ENCODE data around the gene TP73.

Gene TP73

GRCh38 chr1:3652548-3653285, 401 bp downstream of the TP73 start:
- Mint-ChIP-seq H3K36me3 (peaks cover 1% of the 10 kb centered on the region), H3K4me3 (peak overlapping the region; percentile 47), H3K4me1 (peaks cover 33% of the 10 kb centered on the region), H3K9me3 (no peaks in the 10 kb centered on the region), H3K27ac (no peak overlapping the region)
- no peak for ATAC-seq
- DNase-seq (ENCODE audit: low spot score in 2 of 2), result no peak

GRCh38 chr1:3653286-3653618, 936 bp downstream of the TP73 start:
- Mint-ChIP-seq H3K4me1 (peaks cover 27% of the 10 kb centered on the region), H3K9me3 (no peaks in the 10 kb centered on the region), H3K27ac (peak overlapping the region; percentile 12), H3K4me3 (peak overlapping the region; percentile 47), H3K36me3 (no peaks in the 10 kb centered on the region)
- ATAC-seq, result no peak
- no peak for DNase-seq (ENCODE audit: low spot score in 2 of 2)

GRCh38 chr1:3654549-3655281, 2.4 kb downstream of the TP73 start:
- DNase-seq (ENCODE audit: low spot score in 2 of 2) (no peak), ATAC-seq (no peak)
- Mint-ChIP-seq H3K36me3 (no peaks in the 10 kb centered on the region), H3K4me1 (peaks cover 20% of the 10 kb centered on the region), H3K4me3 (no peak overlapping the region), H3K27ac (no peak overlapping the region), H3K9me3 (no peaks in the 10 kb centered on the region)

GRCh38 chr1:3656450-3657095, 4.3 kb downstream of the TP73 start:
- H3K4me1 Mint-ChIP-seq, result peaks cover 15% of the 10 kb centered on the region
- no peaks in the 10 kb centered on the region for H3K9me3 Mint-ChIP-seq
- ATAC-seq (peak; percentile 81), DNase-seq (ENCODE audit: low spot score in 2 of 2) (peak in 1 of 2 donors; percentile 73)
- no peak overlapping the region for H3K4me3 Mint-ChIP-seq
- no peak overlapping the region for H3K27ac Mint-ChIP-seq
- no peaks in the 10 kb centered on the region for H3K36me3 Mint-ChIP-seq

GRCh38 chr1:3657096-3657475, 4.8 kb downstream of the TP73 start:
- no peak overlapping the region for H3K27ac Mint-ChIP-seq
- H3K36me3 Mint-ChIP-seq, result no peaks in the 10 kb centered on the region
- no peak overlapping the region for H3K4me3 Mint-ChIP-seq
- H3K9me3 Mint-ChIP-seq, result no peaks in the 10 kb centered on the region
- ATAC-seq (no peak), DNase-seq (ENCODE audit: low spot score in 2 of 2) (no peak)
- peaks cover 15% of the 10 kb centered on the region for H3K4me1 Mint-ChIP-seq

GRCh38 chr1:3657578-3658230, 5.4 kb downstream of the TP73 start:
- H3K36me3 Mint-ChIP-seq, result no peaks in the 10 kb centered on the region
- no peak overlapping the region for H3K27ac Mint-ChIP-seq
- no peaks in the 10 kb centered on the region for H3K9me3 Mint-ChIP-seq
- ATAC-seq (no peak), DNase-seq (ENCODE audit: low spot score in 2 of 2) (no peak)
- H3K4me3 Mint-ChIP-seq, result no peak overlapping the region
- H3K4me1 Mint-ChIP-seq, result peaks cover 15% of the 10 kb centered on the region

GRCh38 chr1:3658231-3658615, 5.9 kb downstream of the TP73 start:
- Mint-ChIP-seq H3K36me3 (no peaks in the 10 kb centered on the region), H3K9me3 (no peaks in the 10 kb centered on the region), H3K4me3 (no peak overlapping the region), H3K27ac (no peak overlapping the region), H3K4me1 (peaks cover 15% of the 10 kb centered on the region)
- ATAC-seq (no peak), DNase-seq (ENCODE audit: low spot score in 2 of 2) (no peak)

- H3K36me3 Mint-ChIP-seq, result no peaks in the 10 kb centered on the region
- DNase-seq (ENCODE audit: low spot score in 2 of 2) (no peak), ATAC-seq (no peak)
- peaks cover 15% of the 10 kb centered on the region for H3K4me1 Mint-ChIP-seq
- no peaks in the 10 kb centered on the region for H3K9me3 Mint-ChIP-seq
- no peak overlapping the region for H3K27ac Mint-ChIP-seq
- H3K4me3 Mint-ChIP-seq, result no peak overlapping the region
Measured at GRCh38 chr1:3659093-3659492, 6.8 kb downstream of the TP73 start.

GRCh38 chr1:3660704-3661103, 8.4 kb downstream of the TP73 start:
- no peaks in the 10 kb centered on the region for H3K9me3 Mint-ChIP-seq
- no peaks in the 10 kb centered on the region for H3K36me3 Mint-ChIP-seq
- DNase-seq (ENCODE audit: low spot score in 2 of 2) (no peak), ATAC-seq (peak; percentile 77)
- H3K4me3 Mint-ChIP-seq, result no peak overlapping the region
- no peak overlapping the region for H3K27ac Mint-ChIP-seq
- H3K4me1 Mint-ChIP-seq, result peaks cover 15% of the 10 kb centered on the region

- no peak for DNase-seq (ENCODE audit: low spot score in 2 of 2)
- H3K9me3 Mint-ChIP-seq, result no peaks in the 10 kb centered on the region
- peaks cover 7% of the 10 kb centered on the region for H3K4me1 Mint-ChIP-seq
- H3K27ac Mint-ChIP-seq, result no peak overlapping the region
- H3K4me3 Mint-ChIP-seq, result no peak overlapping the region
- no peaks in the 10 kb centered on the region for H3K36me3 Mint-ChIP-seq
- ATAC-seq, result no peak
Measured at GRCh38 chr1:3661631-3662030, 9.3 kb downstream of the TP73 start.

- DNase-seq (ENCODE audit: low spot score in 2 of 2), result no peak
- peaks cover 2% of the 10 kb centered on the region for H3K4me1 Mint-ChIP-seq
- no peak overlapping the region for H3K27ac Mint-ChIP-seq
- no peaks in the 10 kb centered on the region for H3K9me3 Mint-ChIP-seq
- H3K36me3 Mint-ChIP-seq, result no peaks in the 10 kb centered on the region
- H3K4me3 Mint-ChIP-seq, result no peak overlapping the region
- no peak for ATAC-seq
Measured at GRCh38 chr1:3662080-3662671, 9.9 kb downstream of the TP73 start.

- no peak overlapping the region for H3K27ac Mint-ChIP-seq
- DNase-seq (ENCODE audit: low spot score in 2 of 2) (no peak), ATAC-seq (no peak)
- no peaks in the 10 kb centered on the region for H3K9me3 Mint-ChIP-seq
- no peaks in the 10 kb centered on the region for H3K4me1 Mint-ChIP-seq
- H3K36me3 Mint-ChIP-seq, result no peaks in the 10 kb centered on the region
- no peak overlapping the region for H3K4me3 Mint-ChIP-seq
Measured at GRCh38 chr1:3663999-3664699, 11.8 kb downstream of the TP73 start.

- no peaks in the 10 kb centered on the region for H3K9me3 Mint-ChIP-seq
- no peak overlapping the region for H3K4me3 Mint-ChIP-seq
- no peak overlapping the region for H3K27ac Mint-ChIP-seq
Measured at GRCh38 chr1:3664700-3665375, 12.5 kb downstream of the TP73 start.

GRCh38 chr1:3668148-3668547, 15.8 kb downstream of the TP73 start:
- H3K27ac Mint-ChIP-seq, result no peak overlapping the region
- H3K36me3 Mint-ChIP-seq, result no peaks in the 10 kb centered on the region
- H3K9me3 Mint-ChIP-seq, result no peaks in the 10 kb centered on the region
- ATAC-seq (no peak), DNase-seq (ENCODE audit: low spot score in 2 of 2) (no peak)
- H3K4me3 Mint-ChIP-seq, result no peak overlapping the region
- H3K4me1 Mint-ChIP-seq, result peaks cover 14% of the 10 kb centered on the region

More at GRCh38 chr1:3664700-3665375, 12.5 kb downstream of the TP73 start:
- H3K4me1 Mint-ChIP-seq, result no peaks in the 10 kb centered on the region
- DNase-seq (ENCODE audit: low spot score in 2 of 2), result no peak
- no peak for ATAC-seq
- H3K36me3 Mint-ChIP-seq, result no peaks in the 10 kb centered on the region
